GM12873 (cell line): ENCODE data around the gene LMAN2.

Experiments used
- CTCF ChIP-seq: IDR thresholded peaks from 2 replicates; pipeline ENCODE4 v1.5.1; 2012; ENCODE audit warnings: low read depth, mild to moderate bottlenecking, moderate library complexity, low read length, control low read depth; ENCODE audit not compliant: insufficient read depth; ENCODE audit errors: missing control alignments

Gene LMAN2, protein sequence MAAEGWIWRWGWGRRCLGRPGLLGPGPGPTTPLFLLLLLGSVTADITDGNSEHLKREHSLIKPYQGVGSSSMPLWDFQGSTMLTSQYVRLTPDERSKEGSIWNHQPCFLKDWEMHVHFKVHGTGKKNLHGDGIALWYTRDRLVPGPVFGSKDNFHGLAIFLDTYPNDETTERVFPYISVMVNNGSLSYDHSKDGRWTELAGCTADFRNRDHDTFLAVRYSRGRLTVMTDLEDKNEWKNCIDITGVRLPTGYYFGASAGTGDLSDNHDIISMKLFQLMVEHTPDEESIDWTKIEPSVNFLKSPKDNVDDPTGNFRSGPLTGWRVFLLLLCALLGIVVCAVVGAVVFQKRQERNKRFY

DNA sequence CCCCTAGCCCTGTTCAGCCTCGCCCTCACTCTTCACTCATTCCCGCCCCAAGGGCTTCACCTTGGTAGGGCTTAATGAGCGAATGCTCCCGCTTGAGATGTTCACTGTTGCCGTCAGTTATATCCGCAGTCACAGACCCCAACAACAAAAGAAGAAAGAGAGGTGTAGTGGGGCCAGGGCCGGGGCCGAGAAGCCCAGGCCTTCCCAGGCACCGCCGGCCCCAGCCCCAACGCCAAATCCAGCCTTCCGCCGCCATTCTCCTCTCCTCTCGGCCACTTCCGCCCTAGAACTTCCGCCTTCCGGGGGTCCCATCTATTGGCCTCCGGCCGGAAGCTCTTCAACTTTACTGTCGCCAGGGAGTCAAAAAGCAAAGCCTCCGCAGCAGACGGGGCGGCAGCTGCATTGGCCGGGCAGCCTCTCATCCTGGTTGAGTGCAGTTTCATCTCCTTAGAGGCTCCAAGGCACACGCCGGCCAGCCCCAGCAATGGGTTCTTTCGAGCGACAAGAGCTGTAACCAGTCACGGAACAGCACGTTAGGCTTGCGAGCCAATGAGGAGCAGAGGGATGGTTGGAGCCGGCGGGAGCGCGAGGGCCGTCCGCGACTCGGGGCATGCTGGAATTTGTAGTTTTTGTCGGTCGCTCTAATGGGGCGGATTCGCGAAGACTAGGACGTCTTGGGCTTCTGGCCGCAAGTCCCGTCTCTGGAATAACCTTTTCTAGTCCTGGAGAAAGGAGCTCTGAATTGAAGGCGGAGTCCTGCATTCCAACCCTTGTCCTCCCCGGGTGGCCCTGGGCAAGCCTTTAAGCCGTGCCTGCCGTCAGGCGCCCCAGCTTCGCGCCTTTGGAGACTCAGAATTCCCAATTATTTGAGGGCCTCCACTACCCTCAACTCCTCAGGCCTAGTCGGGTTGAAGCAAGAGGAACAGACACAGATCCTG is at the start of gene LMAN2:
Gene LMAN2 (minus strand): TSS at position 277 of the 938 bp plus-strand sequence. CDS start 21 bp downstream, at position 256.
- no peak for TF ChIP-seq CTCF

DNA sequence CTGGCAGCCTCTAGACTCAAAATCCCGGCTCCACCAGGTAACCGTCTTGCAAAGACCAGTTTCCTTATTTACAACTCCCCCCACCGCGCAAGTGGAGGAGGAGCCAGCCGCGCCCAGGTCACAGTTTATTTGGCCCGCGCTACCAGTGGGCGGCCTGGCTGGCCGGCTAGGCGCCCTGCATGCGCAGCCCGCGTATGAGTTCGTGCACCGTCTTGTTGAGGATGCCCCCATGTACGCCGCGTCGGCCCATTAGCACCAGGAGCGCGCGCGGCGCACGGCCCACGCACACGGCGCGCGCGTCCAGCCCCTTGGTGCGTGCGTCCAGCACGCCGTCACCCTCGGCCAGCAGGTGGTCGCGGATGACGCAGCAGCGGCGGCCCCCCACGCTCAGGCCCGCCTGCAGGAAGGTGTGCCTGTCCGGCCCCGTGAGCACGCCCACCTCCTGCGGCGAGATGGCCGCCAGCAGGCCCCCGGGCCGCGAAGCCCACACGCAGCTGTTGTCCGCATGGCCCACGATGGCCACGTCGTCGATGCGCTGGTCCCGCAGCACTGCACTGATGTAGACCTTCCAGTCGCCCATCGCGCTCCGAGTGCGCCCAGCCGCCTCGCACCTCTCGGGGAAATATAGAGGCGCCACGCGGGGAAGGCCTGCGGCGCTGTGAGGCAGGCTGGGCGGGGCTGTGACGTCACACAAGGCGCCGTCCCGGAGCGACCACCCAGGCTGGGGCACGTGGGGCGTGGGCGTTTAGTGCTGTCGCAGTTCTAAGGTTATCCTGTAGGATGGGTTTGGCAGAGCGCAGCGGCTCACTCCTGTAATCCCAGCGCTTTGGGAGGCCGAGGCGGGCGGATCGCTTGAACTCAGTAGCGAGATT is 48.8 kb upstream of the LMAN2 start, which contains the start of gene PFN3:
Gene PFN3 (minus strand): TSS at position 665 of the 872 bp plus-strand sequence. CDS start 85 bp downstream, at position 580.
- no peak for TF ChIP-seq CTCF

DNA sequence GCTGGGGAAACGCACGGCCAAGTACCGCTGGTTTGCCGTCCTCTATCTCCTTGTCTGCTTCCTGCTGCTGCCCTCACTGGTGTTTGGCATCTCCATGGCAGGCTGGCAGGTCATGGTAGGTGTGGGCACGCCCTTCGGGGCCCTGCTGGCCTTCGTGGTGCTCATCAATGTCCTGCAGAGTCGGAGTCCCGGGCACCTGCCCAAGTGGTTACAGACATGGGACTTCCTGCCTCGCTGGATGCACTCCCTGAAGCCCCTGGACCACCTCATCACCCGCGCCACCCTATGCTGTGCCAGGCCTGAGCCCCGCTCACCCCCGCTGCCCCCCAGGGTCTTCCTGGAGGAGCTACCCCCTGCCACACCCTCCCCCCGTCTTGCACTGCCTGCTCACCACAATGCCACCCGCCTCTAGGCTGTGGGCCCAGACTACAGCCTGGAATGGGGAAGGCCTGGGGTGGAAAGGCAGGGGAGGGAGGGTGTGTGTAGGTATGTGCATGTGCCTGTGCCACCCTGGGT is 46.5 kb upstream of the LMAN2 start:
- no peak for TF ChIP-seq CTCF

GRCh38 chr5:177396807-177397206 is 45.3 kb upstream of the LMAN2 start:
- TF ChIP-seq CTCF, result no peak

- no peak for TF ChIP-seq CTCF
Measured at GRCh38 chr5:177396078-177396477, 44.6 kb upstream of the LMAN2 start.

DNA sequence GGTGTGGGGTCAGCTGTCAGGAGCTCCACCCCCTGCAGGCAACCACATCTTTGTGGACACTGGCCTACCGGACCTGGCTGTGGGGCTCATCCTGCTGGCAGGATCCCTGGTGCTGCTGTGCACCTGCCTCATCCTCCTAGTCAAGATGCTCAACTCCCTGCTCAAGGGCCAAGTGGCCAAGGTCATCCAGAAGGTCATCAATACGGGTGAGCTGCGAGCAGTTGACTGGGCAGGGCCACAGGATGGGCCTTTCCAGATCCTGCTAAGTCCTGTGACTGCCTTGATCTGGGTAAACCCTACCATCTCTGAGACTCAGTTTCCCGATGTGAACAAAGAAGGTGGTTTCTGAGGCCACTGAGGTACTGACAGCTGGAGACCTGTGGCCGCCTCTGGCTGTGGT is 42.5 kb upstream of the LMAN2 start:
- no peak for TF ChIP-seq CTCF
